Upper lobe of left lung (tissue), 6 donors: ENCODE results near the gene ANKRD34A. TPM values are rescaled to one million over a fixed set of nuclear protein-coding genes. Genes with fewer than 3 reads are reported as not detected.

Source experiments
- ATAC-seq, 2 donors: fragments of 200-7000 bp; cut with Tn5 transposase; one replicate each; pipeline ENCODE4 v1.9.1; 2022; ENCODE audit warnings: mild to moderate bottlenecking in 2 of 2, moderate library complexity in 2 of 2; ENCODE audit not compliant: low FRiP score in 2 of 2
- DNase-seq, 2 donors: peaks; one replicate each; pipeline ENCODE4 v3.0.0-alpha.2; 2019 to 2020
- H3K27ac ChIP-seq, 4 donors: fragments of 200-600 bp; sonication (generic); one replicate each; pipeline ENCODE4 v1.5.1; 2016 to 2019
- H3K27me3 ChIP-seq, 4 donors: fragments of 200-600 bp; sonication (generic); one replicate each; pipeline ENCODE4 v1.5.1; 2017 to 2019
- H3K36me3 ChIP-seq, 4 donors: fragments of 200-600 bp; sonication (generic); one replicate each; pipeline ENCODE4 v1.5.1; 2016 to 2019
- H3K4me1 ChIP-seq, 4 donors: fragments of 200-600 bp; sonication (generic); one replicate each; pipeline ENCODE4 v1.5.1; 2018 to 2019
- H3K4me3 ChIP-seq, 4 donors: fragments of 200-600 bp; sonication (generic); one replicate each; pipeline ENCODE4 v1.5.1; 2017 to 2019; ENCODE audit warnings: mild to moderate bottlenecking in 2 of 4, moderate library complexity in 1 of 4
- H3K9me3 ChIP-seq, 4 donors: fragments of 200-600 bp; sonication (generic); one replicate each; pipeline ENCODE4 v1.5.1; 2018 to 2019
- EP300 ChIP-seq, 4 donors: sonication (generic); formaldehyde crosslinking; IDR thresholded peaks; one replicate each; pipeline ENCODE4 v1.5.1; 2017; ENCODE audit warnings: antibody characterized with exemption in 4 of 4, control low read depth in 2 of 4
- POLR2A ChIP-seq, 4 donors: fragments of 450-650 bp; IDR thresholded peaks; one replicate each; pipeline ENCODE4 v1.5.1; 2016 to 2017; ENCODE audit warnings: antibody characterized with exemption in 4 of 4, mild to moderate bottlenecking in 2 of 4
- POLR2AphosphoS5 ChIP-seq, 2 donors: sonication (generic); formaldehyde crosslinking; IDR thresholded peaks; one replicate each; pipeline ENCODE4 v1.5.1; 2017; ENCODE audit warnings: antibody characterized with exemption in 2 of 2
- WGBS, 2 donors: methylation state at CpG; one replicate each; pipeline ENCODE4 v1.1.5; 2017 to 2018; 5-methylcytosine and 5-hydroxymethylcytosine counted together
- total RNA-seq, 6 donors: library from RNA; depleted of rRNA in 4 of 6; stranded (reverse); fragments of >200 nt in 4 of 6; gene quantifications; one replicate each; pipeline versions ENCODE4 v1.1.0 to v1.2.1, GENCODE V29; 2016 to 2021
- TF ChIP-seq, protein P1 (sequence below), 6 experiments: fragments of 450-650 bp in 4 of 6; fragments of 200-600 bp in 2 of 6; sonication (generic) in 2 of 6; IDR thresholded peaks; one replicate each; pipeline ENCODE4 v1.5.1; 2016 to 2019; ENCODE audit warnings: antibody characterized with exemption in 6 of 6
- donor health status: DM: no; HTN: no; CAD: no; lungs with moderate emphysema.
- donor health status: DM: no; HTN: yes; CAD: no; lungs with severe emphysema.

Gene ANKRD34A
- total RNA-seq, 6 donors from 2014 or later: 0.30 to 2.6 (median 0.73) TPM

- WGBS, 2 donors: 84 to 100% methylated on average over 1 of the region's 1 CpG
- Histone ChIP-seq H3K27me3 (no peaks in the 10 kb centered on the region), H3K9me3 (no peaks in the 10 kb centered on the region), H3K27ac (peak overlapping the region; percentile 94 to 98 (median 98)), H3K4me1 (peaks cover 76 to 83% (median 79%) of the 10 kb centered on the region in 4 donors), H3K36me3 (no peaks in the 10 kb centered on the region), H3K4me3 (peak overlapping the region in 2 of 4 donors; percentile 16 to 28)
- TF ChIP-seq, protein P1, sequence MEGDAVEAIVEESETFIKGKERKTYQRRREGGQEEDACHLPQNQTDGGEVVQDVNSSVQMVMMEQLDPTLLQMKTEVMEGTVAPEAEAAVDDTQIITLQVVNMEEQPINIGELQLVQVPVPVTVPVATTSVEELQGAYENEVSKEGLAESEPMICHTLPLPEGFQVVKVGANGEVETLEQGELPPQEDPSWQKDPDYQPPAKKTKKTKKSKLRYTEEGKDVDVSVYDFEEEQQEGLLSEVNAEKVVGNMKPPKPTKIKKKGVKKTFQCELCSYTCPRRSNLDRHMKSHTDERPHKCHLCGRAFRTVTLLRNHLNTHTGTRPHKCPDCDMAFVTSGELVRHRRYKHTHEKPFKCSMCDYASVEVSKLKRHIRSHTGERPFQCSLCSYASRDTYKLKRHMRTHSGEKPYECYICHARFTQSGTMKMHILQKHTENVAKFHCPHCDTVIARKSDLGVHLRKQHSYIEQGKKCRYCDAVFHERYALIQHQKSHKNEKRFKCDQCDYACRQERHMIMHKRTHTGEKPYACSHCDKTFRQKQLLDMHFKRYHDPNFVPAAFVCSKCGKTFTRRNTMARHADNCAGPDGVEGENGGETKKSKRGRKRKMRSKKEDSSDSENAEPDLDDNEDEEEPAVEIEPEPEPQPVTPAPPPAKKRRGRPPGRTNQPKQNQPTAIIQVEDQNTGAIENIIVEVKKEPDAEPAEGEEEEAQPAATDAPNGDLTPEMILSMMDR (IDR thresholded peaks at IDR 0.05): no peak
- TF ChIP-seq EP300 (IDR thresholded peaks at IDR 0.05): no peak
- no peak for TF ChIP-seq POLR2AphosphoS5 (IDR thresholded peaks at IDR 0.05)
- no peak for TF ChIP-seq POLR2A (IDR thresholded peaks at IDR 0.05)
- ATAC-seq (no peak), DNase-seq (no peak)
Measured at GRCh38 chr1:145980457-145980994, 16.2 kb upstream of the ANKRD34A start.

- peak; percentile 23 to 38 for TF ChIP-seq POLR2AphosphoS5 (IDR thresholded peaks at IDR 0.05)
- peak in 1 of 4 donors; percentile 41 for TF ChIP-seq POLR2A (IDR thresholded peaks at IDR 0.05)
- peak in 2 of 4 donors; percentile 70 to 84 for TF ChIP-seq EP300 (IDR thresholded peaks at IDR 0.05)
- TF ChIP-seq, protein P1 (IDR thresholded peaks at IDR 0.05): no peak
- Histone ChIP-seq H3K9me3 (no peaks in the 10 kb centered on the region), H3K27me3 (no peaks in the 10 kb centered on the region), H3K4me1 (peaks cover 70 to 76% (median 73%) of the 10 kb centered on the region in 4 donors), H3K4me3 (peak overlapping the region in 2 of 4 donors; percentile 25 to 28), H3K27ac (peak overlapping the region; percentile 94 to 98 (median 98)), H3K36me3 (no peaks in the 10 kb centered on the region)
- ATAC-seq (peak; percentile 24 to 37), DNase-seq (peak in 1 of 2 donors; percentile 74)
- 23 to 26% methylated on average over 7 of the region's 7 CpGs for WGBS, 2 donors
Measured at GRCh38 chr1:145979746-145980456, 15.5 kb upstream of the ANKRD34A start.

GRCh38 chr1:145978854-145979745 is 14.7 kb upstream of the ANKRD34A start:
- H3K9me3 ChIP-seq: no peaks in the 10 kb centered on the region
- H3K27ac ChIP-seq: peak overlapping the region; percentile 94 to 98 (median 98)
- DNase-seq (peak in 1 of 2 donors; percentile 98), ATAC-seq (peak; percentile 96)
- peak overlapping the region in 2 of 4 donors; percentile 25 to 33 for H3K4me3 ChIP-seq
- peaks cover 63 to 68% (median 66%) of the 10 kb centered on the region in 4 donors for H3K4me1 ChIP-seq
- H3K27me3 ChIP-seq: no peaks in the 10 kb centered on the region
- H3K36me3 ChIP-seq: no peaks in the 10 kb centered on the region
- TF ChIP-seq POLR2AphosphoS5 (IDR thresholded peaks at IDR 0.05) (peak; percentile 90 to 98), EP300 (IDR thresholded peaks at IDR 0.05) (peak; percentile 46 to 97 (median 76)), POLR2A (IDR thresholded peaks at IDR 0.05) (peak in 2 of 4 donors; percentile 67 to 89)
- TF ChIP-seq, protein P1 (IDR thresholded peaks at IDR 0.05): peak in 1 of 6 experiments; percentile 34
- WGBS, 2 donors: 6% methylated on average over 9 of the region's 9 CpGs

DNA sequence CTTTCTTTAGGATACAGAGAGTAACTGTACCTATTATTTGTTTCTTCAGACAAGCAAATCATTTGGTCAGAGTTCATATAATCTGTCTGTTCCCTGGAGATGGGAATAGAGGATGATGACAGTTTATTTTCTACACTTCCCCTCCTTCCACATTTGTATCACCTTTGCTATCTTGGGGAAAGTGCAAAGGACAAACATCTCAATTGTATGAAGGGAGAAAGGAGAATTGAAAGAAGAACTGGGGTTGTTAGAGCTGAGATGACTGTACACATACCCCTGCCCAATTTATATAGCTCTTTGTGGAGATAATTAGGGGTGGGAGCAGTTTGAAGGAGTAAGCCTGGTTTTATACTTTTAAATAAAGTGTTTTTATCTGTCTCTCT is 14.1 kb upstream of the ANKRD34A start:
- DNase-seq (no peak), ATAC-seq (no peak)
- peak overlapping the region; percentile 94 to 98 (median 98) for H3K27ac ChIP-seq
- H3K4me1 ChIP-seq: peaks cover 57 to 62% (median 60%) of the 10 kb centered on the region in 4 donors
- H3K36me3 ChIP-seq: no peaks in the 10 kb centered on the region
- TF ChIP-seq, protein P1 (IDR thresholded peaks at IDR 0.05): no peak
- TF ChIP-seq POLR2A (IDR thresholded peaks at IDR 0.05) (no peak), POLR2AphosphoS5 (IDR thresholded peaks at IDR 0.05) (no peak), EP300 (IDR thresholded peaks at IDR 0.05) (no peak)
- H3K4me3 ChIP-seq: peak overlapping the region in 2 of 4 donors; percentile 25 to 33
- no peaks in the 10 kb centered on the region for H3K9me3 ChIP-seq
- no peaks in the 10 kb centered on the region for H3K27me3 ChIP-seq
